Choroid plexus epithelial cell (primary cell): ENCODE data around the gene FOXP4.

Experiments
- DNase-seq: peaks from one replicate; pipeline ENCODE4 v3.0.0-alpha.2; 2010; ENCODE audit warnings: low read depth
- H3K4me3 ChIP-seq: 2 replicates; pipeline ENCODE4 v1.5.1; 2011; ENCODE audit warnings: low read depth, mild to moderate bottlenecking, control low read depth, low read length, moderate library complexity
- CTCF ChIP-seq: conservative IDR thresholded peaks from 2 replicates; pipeline ENCODE4 v1.5.1; 2011; ENCODE audit warnings: low read depth, mild to moderate bottlenecking, control low read depth, inconsistent platforms, low read length, moderate library complexity

Gene FOXP4

GRCh38 chr6:41638935-41639808 lies 93.0 kb downstream of the FOXP4 start:
- DNase-seq, result peak; percentile 84
- no peak for TF ChIP-seq CTCF
- peak overlapping the region; percentile 77 for H3K4me3 ChIP-seq

- H3K4me3 ChIP-seq, result peak overlapping the region; percentile 77
- no peak for TF ChIP-seq CTCF
- peak; percentile 84 for DNase-seq
These were observed 93.7 kb downstream of the FOXP4 start for GRCh38 chr6:41639809-41640371.

GRCh38 chr6:41640426-41640825 lies 94.2 kb downstream of the FOXP4 start:
- peak; percentile 55 for DNase-seq
- no peak for TF ChIP-seq CTCF
- peak overlapping the region; percentile 77 for H3K4me3 ChIP-seq

GRCh38 chr6:41641352-41641925 lies 95.3 kb downstream of the FOXP4 start:
- TF ChIP-seq CTCF, result no peak
- H3K4me3 ChIP-seq, result no peak overlapping the region
- no peak for DNase-seq

- TF ChIP-seq CTCF, result no peak
- H3K4me3 ChIP-seq, result no peak overlapping the region
- DNase-seq, result no peak
These were observed 96.1 kb downstream of the FOXP4 start for GRCh38 chr6:41642090-41642959.

GRCh38 chr6:41642960-41643898 lies 97.0 kb downstream of the FOXP4 start:
- peak; percentile 42 for DNase-seq
- TF ChIP-seq CTCF, result no peak
- H3K4me3 ChIP-seq, result no peak overlapping the region
